Right hindlimb (tissue), 1 donor: Measurements from ENCODE around the gene ZFP1.
"Not testable (repeated sequence)": the region's sequence is repeated elsewhere in the genome, so short reads cannot be mapped to it uniquely, and the experiment has no call there.

Experiments
- DNase-seq: peaks from one replicate; pipeline ENCODE4 v3.0.0-alpha.2; 2018

The ZFP1 gene

DNA sequence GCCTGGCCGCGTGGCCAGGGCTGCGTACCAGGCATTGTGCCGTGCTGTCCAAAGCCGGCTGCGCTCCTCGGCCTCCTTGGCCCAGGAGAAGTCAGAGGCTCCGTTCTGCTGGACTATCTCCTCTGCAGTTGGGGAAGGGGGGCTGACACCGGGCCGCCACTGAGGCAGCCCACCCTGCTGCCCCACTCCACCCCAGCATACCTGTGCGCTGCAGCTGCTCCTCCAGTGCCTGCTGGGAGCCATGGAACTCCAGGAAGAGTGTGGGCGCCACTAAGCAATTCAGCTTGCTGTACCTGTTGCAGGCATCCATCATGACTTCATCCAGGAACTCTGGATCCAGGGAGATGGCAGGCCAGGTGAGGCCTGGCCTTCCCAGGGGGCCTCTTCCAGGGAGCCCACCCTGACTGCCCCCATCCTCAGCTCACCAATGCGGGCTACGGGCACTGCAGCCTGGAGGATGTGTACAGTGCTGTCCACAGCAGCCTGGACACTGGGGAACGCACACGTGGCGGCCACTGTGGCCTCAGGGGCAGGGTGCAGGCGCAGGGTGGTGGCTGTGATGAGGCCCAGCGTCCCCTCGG, 34.7 kb upstream of the ZFP1 start:
- no peak for DNase-seq

DNA sequence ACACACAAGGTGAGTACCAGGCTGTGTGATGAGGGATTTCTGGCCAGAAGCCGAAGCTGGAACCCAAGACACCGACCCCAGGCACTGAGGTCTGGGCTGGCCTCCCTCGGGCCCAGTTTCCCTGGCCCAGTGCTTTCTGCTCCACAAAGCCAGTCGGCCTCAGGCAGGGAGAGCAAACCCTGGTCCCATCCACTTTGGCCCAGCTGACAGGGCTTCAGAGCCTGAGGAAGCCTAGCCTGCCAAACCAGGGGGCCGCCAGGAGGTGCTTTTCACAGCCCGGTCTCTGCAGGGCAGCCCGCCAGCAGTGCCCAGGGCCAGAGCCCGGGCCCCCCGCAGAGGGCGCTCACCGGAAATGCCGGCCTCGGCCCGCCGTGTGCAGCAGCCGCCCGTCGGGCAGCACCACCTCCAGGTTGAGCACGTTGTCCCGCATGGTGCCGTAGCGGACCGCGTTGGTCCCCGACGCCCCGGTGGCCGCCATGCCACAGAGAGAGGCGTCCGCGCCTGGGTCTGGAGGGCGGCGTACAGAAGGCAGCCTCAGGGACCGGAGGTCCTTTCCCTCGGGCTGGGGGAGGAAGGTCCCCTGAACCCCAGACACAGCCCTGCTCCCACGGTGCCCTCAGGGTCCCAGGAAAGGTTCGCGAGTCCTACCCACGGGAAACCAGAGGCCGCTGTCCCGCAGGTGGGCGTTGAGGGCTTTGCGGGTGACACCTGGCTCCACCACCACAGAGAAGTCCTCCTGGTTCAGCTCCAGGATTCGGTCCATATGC, 34.0 kb upstream of the ZFP1 start:
- DNase-seq = no peak

DNA sequence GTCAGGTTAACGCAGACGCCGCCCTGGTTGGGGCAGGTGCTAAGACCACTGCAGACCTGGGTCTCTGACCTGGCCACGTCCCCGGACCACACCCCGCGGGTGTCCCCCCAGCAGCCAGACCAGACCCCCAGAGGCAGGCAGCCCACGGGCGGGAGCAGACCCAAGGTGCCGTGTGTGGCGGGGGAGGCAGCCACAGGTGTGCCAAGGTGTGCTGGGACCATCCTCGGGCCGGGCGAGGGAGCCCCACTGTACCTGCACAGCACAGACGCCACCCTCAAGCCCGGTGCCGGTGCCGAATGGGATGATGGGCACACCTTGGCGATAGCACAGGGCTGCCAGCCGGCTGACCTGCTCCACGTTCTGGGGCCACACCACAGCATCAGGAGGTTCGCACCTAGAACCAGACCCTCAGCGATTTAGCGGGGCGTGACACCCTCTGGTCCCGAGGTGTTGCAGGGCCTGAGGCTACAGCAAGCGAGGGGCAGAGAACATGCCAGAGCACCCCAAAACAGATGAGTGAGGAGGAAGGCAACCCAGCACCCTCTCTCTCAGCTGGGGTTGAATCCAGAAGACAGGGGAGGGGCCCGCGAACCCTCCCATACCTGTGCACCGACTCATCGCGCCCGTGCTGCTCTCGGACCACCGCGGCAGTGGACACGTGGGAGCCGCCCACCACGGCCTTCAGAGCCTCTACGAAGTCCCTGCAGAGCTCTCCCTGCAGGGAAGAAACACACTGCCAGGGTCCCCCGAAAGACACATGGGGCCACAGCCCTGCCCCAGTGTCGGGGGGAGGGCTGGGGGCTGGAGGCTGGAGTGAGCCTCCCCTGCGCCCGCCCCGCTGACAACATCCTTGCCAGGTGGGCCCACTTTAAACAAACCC, 33.1 kb upstream of the ZFP1 start:
- DNase-seq = no peak

DNA sequence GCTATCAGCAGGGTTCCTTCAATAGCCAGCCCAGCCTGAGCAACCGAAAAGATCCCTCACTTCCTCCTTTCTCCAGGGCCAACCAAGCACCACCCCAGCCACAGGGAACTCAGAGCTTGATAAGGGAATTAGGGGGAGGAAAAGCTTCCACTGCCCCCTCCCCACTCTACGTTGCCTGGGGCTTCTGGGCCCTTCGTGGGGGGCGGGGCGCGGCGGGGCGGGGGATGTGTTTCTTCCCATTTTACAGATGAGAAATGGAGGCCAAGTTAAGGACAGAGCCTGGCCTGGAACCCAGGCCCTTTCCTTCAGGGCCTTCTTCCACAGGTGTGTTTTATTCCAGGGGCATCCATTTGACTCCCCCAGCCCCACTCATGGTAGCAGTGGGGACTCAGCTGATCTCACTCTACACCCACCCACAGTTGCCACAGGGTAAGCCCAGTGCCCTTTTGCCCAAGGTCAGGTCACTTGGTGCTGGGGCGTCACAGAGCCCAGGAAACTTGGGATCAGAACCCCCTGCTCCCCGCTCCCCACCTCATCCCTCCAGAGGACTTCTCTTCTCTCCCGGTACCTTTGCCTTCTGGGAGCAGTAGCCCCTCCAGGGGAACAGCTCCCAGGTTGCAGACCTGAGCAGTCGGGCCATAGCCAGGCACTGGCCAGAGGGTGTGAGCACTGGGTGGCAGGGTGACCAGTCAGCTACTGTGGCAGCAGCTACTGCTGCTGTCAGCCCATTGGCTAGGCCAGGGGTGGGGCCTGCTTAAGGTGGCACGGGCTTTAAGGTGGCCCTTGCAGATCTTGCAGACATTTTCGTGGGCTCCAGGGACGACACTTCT, 32.0 kb upstream of the ZFP1 start, which contains the start of gene LDHD:
Gene LDHD, minus strand, starts transcription at position 700 of the 830 bp plus-strand sequence. Its CDS starts 60 bp downstream, at position 640.
- no peak for DNase-seq

DNA sequence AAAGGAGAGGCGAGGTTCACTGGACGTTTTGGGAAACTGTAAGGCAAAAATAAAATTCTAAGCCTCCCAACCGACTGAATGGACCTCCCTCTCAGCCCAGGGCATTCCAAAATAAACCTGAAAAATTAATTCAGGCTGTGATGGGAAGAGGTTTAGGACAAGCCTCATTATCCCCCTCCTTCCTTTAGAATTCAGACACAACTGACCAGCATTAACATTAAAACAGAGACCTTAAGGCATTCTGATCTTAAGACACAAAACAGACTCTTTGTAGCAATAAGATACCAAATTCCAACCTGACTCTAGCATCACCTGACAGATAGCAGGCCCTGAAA, 31.4 kb upstream of the ZFP1 start:
- no peak for DNase-seq

DNA sequence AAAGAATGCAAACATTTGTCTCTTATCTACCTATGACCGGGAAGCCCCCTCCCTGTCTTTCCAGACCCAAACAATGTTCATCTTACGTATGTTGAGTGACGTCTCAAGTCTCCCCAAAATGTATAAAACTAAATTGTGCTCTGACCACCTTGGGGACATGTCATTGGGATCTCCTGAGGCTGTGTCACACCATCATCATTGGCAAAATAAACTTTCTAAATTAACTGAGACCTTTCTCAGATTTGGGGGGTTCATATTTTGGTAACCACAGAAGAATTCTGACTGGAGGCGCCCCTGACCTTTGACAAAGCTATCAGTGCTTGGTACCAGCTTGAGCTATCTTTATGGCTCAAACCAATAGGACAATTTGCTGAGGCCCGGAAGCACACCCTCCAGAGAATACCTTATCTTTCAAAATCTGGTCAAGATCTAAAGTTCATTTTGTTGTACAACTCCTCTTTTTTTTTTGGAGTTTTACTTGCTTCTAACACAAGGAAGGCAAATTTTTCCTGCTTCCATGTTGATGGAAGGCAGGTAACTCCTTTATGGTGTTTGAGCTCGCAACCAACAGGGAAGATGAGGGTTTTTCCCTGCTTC, 29.3 kb upstream of the ZFP1 start:
- no peak for DNase-seq

DNA sequence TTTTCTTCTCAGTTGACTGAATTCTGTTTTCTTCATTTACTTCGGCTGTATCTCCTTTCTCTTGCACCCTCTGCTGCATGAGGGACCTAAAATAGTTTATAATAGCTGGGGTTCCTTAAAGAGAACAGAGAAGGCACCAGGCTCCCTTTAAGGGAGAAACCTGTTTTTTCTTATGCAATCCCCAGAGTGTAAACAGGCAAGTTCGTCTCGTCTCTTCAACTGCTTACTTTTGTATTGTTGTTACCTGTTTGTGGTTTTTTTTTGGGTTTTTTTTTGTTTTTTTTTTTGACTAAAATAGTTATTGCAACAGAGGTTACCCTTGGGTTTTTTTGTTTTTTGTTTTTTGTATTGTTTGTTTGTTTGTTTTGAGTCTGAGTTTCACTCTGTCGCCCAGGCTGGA, 28.1 kb upstream of the ZFP1 start:
- DNase-seq = no peak

DNA sequence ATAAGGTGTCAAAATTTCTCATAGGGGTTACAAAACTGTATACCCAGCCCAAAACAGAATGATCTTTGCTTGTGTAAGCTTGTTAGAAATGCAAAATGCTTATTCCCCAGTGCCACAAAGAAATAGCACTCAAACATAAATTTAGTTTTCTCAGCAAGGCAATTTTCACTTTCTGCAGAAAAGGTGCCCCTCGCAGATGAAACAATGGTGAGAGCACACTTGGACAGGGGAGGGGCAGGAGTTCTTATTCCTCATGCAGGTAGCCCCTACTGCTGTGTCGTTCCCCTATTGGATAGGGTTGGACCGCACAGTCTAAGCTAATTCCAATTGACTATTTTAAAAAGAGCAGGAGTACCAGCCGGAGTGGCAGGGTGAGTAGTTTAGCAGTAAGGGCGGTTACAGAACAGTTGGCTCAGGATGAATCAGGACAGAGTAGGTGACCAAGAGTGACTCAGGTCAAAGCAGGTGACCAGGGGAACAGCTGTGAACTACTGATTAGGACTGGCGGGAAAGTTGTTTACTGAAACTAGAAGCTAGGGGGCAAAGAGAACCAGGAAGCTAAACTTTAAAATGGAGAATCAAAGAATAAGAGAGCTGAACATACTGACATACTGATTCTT, 26.3 kb upstream of the ZFP1 start:
- DNase-seq = no peak

DNA sequence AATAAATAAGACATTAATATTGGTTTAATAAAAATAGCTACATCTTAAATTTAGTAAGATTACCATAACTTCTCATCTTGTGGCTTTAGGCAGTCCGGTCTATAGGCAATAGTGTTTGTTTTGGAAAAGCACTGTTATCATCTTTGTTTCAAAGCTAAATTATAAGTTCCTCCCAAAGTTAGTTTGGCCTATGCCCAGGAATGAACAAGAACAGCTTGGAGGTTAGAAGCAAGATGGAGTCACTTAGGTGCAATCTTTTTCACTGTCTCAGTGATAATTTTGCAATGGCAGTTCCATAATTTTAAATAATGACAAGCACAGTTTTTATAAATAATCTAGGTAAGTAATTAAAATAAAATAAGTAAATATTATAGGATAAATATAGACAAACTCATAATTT, 25.7 kb upstream of the ZFP1 start:
- no peak for DNase-seq

DNA sequence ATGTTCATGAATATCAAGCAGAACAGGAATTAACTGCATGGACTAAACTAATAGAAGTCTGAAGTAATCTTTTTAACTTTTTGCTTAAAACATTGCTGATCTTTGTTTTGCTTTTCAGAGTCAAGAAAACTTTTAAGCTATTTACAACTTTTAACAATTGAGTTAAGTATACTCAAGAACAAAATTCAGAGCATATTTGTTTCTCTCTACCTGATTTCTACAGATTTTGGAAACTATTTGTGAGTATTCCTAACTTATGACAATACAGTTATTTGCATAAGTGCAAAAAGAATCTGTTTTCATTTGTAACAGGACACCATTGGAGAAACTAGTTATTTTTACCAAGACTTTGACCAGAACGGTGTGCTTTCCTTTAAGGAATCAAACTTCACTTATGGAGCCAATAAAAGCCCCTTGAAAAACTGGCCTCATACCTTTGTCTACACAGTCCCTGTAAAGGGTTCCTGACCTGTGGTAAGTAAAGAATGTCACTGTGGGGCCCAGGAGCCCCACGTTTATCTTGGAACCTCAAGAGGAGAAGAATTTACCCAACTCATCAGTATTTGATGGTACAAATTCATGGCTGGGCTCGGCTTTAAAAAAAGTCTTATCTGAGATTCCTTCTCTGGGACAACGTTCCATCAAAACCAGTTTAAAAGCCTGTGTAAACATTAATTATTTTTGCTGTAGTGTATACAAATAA, 20.5 kb upstream of the ZFP1 start:
- no peak for DNase-seq

DNA sequence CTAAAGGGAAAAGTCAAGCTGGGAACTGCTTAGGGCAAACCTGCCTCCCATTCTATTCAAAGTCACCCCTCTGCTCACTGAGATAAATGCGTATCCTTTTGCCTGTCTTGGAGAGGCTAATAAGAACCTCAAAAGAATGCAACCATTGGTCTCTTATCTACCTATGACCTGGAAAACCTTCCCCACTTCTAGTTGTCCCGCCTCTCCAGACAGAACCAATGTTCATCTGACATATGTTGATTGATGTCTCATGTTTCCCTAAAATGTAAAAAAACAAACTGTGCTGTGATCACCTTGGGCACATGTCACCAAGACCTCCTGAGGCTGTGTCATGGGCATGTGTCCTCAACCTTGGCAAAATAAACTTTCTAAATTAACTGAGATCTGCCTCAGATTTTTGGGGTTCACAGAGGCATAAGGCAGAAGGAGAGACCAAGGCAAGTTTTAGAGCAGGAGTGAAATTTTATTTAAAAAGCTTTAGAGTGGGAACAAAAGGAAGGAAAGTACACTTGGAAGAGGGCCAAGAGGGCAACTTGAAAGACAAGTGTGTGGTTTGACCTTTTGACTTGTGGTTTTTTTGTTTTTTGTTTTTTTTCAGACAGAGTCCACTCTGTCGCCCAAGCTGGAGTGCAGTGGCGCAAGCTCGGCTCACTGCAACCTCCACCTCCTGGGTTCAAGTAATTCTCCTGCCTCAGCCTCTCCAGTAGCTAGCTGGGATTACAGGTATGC, 18.7 kb upstream of the ZFP1 start:
- DNase-seq = not testable (repeated sequence)

DNA sequence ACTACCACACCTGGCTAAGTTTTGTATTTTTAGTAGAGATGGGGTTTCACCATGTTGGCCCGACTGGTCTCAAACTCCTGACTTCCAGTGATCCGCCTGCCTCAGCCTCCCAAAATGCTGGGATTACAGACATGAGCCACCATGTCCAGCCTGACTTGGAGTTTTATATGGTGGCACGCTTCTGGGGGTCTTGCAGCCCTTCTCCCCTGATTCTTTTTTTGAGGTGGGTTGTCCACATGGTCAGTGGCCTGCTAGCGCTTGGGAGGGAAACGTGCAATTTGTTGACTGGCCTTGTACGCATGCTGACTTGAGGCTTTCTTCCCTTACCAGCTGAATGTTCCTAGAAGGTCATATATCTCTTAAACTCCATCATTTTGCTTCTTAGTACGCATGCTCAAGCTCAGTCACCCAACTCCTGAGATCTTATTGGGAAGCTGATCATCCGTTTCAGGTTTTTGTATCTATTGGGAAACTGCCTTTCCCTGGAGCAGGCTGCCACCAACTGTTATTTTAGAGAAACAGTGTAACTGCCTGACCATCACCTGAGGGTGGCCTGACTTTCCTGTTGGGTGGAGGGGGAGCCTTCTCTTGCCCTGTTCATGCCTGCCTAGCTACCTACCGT, 18.1 kb upstream of the ZFP1 start:
- no peak for DNase-seq

DNA sequence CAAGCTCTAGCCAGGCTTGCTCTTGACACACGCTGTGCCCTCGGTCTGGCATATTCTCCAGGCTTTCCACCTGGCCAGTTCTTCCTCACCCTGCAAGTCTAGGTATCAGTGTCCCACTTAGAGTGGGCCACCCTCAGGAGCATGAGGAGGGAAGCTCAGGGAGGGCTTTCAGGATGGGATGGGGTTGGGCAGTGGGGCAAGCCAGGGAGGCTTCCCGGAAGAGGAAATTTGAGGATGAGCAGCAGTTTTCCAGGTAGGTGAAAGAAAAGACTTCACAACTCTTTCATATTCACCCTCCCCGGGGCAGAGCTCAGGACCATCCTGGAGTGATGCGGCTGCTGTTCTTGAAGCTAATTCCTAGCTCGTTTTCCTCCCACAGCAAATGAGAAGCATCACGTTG, 17.2 kb upstream of the ZFP1 start:
- DNase-seq = no peak

DNA sequence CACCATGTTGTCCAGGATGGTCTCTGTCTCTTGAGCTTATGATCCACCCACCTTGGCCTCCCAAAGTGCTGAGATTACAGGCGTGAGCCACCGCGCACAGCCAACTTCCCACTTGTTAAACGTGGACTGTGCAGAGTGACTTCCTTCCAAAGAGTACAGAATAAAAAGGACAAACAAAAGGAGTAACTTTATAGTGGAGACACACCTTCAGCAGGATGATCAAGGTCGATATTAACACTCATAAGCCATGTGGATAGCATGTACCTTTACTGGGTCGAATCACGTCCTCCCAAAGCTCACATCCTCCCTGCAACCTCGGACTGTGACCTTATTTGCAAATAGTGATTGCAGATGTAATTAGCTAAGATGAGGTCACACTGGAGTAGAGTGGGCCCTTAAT, 10.1 kb upstream of the ZFP1 start:
- DNase-seq = no peak

DNA sequence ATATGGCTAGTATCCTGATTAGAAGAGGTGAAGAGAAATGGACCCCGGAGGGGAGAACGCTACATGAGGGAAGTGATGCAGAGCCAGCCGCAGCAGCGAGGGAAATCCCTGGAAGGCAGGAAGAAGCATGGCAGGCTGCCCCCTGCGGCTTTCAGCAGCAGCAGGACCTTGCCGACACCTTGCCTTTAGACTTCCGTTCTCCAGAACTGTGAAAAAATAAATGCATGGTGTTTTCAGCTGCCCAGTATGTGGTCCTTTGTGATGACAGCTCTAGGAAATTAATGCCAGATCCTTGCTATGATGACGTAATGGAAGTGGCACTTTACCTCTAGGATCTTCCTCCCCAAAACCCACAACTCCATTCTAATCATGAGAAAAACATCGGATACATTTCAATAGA, 9.7 kb upstream of the ZFP1 start:
- no peak for DNase-seq

DNA sequence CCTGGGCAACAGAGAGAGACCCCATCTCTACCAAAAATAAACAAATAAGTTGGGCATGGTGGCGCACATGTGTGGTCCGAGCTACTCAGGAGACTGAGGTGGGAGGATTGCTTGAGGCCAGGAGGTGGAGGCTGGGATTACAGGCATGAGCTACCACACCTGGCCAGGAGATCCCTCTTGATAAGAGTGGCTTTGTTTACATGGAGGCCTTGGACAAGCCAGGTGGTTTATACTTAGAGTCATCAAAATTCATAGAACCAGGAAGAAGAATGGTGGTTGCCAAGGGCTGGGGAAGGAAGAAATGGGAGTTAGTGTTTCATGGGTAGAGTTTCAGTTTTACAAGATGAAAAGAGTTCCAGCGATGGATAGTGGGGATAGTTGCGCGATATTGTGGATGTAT, 8.8 kb upstream of the ZFP1 start:
- DNase-seq = no peak

DNA sequence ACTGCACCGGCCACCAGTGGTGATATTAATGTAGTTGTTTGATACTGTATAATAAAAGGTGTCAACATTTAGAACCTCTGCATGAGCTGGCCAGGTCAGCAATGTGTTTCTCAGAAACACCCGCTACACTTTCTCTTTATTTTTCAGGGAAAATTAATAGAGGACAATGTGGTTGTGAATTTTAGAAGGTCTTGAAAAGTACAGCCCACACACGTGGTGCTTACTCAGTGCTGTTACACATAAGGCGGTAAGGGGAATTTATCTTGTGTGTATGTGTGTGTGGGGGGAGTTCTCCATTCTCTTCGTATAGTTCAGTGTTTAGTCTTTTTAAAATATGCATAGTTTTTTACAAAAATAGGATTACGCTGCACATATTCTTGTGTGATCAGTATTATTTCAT, 4.4 kb upstream of the ZFP1 start:
- no peak for DNase-seq

DNA sequence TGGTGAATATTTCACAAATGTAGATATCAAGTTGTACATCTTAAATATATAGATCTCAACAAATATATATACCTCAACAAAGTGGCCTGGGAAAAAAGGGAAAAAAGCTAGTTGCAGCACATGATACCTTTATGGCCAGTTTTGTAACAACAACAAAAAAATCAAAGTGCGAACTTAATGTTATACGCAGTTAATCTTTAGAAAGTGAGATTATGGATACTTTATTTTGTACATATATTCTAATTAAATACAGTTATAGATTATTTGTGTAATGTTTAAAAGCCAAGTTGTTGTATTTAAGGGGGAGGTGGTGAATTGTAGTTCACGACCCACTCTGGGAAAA, 385 bp upstream of the ZFP1 start:
- DNase-seq = no peak

DNA sequence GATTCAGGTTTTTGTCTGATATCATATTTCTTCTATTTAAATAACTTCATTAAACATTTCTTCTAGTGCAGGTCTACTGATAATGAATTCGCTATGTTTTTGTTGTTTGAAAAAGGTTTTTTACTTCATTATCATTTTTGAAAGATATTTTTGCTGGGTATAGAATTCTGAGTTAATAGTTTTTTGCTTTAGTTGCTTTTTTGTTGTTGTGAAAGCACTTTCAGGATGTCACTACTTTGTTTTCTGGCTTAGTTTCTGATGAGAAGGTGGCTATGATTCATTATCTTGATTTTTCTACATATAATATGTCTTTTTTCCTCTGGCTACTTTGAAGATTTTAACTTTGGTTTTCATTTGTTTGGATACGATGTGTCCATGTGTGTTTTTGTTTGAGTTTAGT, 3.5 kb downstream of the ZFP1 start:
- no peak for DNase-seq

DNA sequence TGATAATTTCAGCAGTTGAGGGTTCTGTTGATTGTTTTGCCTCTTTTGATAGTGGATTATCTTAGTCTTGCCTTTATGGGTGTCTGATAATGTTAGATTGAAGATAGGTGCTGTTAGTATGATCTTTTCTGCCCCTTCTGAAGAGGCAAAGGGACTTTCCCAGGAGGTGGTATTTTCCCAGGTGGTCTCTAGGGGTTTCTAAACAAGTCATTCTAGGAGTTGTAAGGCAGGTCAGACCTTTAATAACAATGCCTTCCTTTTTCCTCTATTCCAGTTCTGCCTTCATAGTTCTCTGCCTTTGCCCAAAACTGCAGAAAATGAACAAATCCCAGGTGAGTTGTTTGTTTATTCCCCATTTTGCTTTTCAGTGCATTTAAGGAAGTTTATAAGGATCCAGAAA, 4.3 kb downstream of the ZFP1 start:
- no peak for DNase-seq

DNA sequence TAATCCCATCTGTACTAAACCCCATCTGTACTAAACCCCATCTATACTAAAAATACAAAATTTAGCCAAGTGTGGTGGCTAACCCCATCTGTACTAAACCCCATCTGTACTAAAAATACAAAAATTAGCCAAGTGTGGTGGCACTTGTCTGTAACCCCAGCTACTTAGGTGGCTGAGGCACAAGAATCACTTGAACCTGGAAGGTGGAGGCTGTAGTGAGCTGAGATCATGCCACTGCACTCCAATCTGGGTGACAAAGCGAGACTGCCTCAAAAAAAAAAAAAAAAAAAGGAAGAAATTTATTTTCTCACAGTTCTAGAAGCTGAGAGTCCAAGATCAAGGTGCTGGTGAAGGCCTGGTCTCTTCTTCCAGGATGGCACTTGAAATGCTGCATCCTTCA, 12.1 kb downstream of the ZFP1 start:
- DNase-seq = no peak
